SK-MEL-5 (cell line): Measurements from ENCODE around the gene DDX55. TPM values are rescaled to one million over a fixed set of nuclear protein-coding genes. Genes with fewer than 3 reads are reported as not detected.
A peak's percentile ranks its signal among the peaks of the same experiment; 100 is the strongest.
"Not testable (repeated sequence)": the region's sequence is repeated elsewhere in the genome, so short reads cannot be mapped to it uniquely, and the experiment has no call there.

ENCODE experiments used
- DNase-seq: peaks from one replicate; pipeline ENCODE4 v3.0.0-alpha.2; 2016; ENCODE audit warnings: low read depth, low spot score
- in situ Hi-C: cut with HindIII; loops from 2 replicates; pipeline ENCODE4 v1.10.0; 2016; ENCODE audit warnings: low sequenced_read_pairs, high pct_unique_total_duplicates, low pct_unique_long_range_greater_than_20kb
- polyA plus RNA-seq, 2 experiments: library from polyadenylated mRNA; depleted of rRNA; stranded (reverse); fragments of >200 nt; gene quantifications; 2 replicates each; pipeline ENCODE4 v1.2.3, GENCODE V29; 2015
- total RNA-seq: library from RNA; depleted of rRNA; stranded (reverse); fragments of >200 nt; shearing (Covaris generic); gene quantifications from 2 replicates; pipeline ENCODE4 v1.2.3, GENCODE V29; 2014; rRNA removed

Gene DDX55, protein sequence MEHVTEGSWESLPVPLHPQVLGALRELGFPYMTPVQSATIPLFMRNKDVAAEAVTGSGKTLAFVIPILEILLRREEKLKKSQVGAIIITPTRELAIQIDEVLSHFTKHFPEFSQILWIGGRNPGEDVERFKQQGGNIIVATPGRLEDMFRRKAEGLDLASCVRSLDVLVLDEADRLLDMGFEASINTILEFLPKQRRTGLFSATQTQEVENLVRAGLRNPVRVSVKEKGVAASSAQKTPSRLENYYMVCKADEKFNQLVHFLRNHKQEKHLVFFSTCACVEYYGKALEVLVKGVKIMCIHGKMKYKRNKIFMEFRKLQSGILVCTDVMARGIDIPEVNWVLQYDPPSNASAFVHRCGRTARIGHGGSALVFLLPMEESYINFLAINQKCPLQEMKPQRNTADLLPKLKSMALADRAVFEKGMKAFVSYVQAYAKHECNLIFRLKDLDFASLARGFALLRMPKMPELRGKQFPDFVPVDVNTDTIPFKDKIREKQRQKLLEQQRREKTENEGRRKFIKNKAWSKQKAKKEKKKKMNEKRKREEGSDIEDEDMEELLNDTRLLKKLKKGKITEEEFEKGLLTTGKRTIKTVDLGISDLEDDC
- 45.3 and 54.0 TPM in 2 replicates for total RNA-seq
- 37.5 and 59.7 TPM in 2 replicates for polyA plus RNA-seq (2015; cell fraction: cytosol; rRNA removed)
- 159 and 175 TPM in 2 replicates for polyA plus RNA-seq (2015; cell fraction: nucleus; rRNA removed)

DNA sequence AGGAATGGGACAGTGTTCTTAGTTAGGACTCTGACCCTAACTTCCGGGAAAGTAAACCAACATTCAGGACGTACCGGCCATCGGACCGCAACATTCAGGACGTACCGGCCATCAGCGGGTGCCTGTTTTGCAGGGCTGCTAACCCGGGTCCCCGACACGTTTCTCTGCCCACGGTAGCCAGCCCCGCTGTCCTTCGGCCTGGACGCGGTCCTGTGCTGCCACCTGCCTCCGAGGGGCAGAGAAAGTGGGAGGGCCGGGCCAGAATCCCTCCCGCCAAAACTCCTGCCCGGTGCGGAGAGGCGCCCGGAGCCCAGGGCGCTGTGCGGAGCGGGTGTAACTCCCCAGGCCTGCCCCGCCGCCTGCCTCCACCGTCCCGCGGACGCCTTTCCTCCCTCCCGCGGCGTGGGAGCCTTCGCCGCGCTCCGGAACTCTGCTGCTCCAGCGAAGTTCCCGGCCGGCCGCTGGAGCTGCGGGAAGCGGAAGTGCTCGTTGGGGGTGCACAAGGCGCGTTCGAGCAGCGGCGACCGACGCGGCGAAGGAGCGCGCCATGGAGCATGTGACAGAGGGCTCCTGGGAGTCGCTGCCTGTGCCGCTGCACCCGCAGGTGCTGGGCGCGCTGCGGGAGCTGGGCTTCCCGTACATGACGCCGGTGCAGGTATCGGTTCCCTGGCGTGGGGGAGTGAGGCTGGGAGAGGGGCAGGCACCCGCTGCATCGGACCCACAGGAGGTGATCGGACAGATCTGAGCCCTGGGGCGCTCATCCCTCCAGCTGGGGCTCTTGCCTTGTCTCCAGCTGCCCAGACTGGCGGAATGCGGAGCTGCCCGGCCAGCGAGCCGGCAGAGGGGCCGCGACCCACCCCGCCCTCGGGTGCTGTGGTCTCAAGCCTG lies at the start of gene DDX55:
Gene DDX55, plus strand, starts transcription at position 498 of the 888 bp plus-strand sequence. Its CDS starts 50 bp downstream, at position 548.
- in situ Hi-C loops: no loop called here
- DNase-seq: peak; percentile 84

GRCh38 chr12:123554136-123554535 lies 47.8 kb upstream of the DDX55 start:
- DNase-seq, in situ Hi-C loops: not testable (repeated sequence)

DNA sequence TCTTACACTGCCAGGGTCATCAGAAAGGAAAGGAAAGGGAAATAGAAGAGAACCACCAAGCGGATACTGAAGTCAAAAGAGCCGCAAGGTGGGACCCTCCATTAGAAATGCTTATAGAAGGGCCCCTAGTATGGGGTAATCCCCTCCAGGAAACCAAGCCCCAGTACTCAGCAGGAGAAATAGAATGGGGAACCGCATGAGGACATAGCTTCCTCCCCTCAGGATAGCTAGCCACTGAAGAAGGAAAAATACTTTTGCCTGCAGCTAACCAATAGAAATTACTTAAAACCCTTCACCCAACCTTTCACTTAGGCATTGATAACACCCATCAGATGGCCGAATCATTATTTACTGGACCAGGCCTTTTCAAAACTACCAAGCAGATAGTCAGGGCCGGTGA lies 47.1 kb upstream of the DDX55 start:
- DNase-seq, in situ Hi-C loops: not testable (repeated sequence)

GRCh38 chr12:123558487-123558886 lies 43.4 kb upstream of the DDX55 start:
- DNase-seq, in situ Hi-C loops: not testable (repeated sequence)

GRCh38 chr12:123559468-123559867 lies 42.4 kb upstream of the DDX55 start:
- no peak for DNase-seq
- in situ Hi-C loops: no loop called here

DNA sequence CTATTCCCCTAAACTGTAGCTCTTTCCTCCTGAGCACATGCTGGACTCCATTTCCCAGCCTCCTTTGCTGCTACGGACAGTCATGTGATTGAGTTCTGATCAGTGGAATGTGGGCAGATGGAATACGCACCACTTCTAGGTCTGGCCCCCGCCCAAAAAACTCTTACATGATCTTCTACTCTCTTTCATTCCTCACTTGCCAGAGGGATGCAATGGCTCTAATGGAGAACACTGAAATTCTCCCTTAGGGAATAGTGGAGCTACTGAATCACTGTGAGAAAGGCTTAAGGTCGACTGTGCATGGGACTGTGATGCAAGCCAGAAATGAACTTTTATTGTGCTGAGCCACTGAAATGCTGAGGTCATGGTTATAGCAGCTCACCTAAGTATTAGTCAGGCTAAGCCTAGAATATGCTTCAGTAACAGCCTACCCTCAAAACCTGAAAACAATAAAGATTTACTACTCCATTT lies 30.5 kb upstream of the DDX55 start:
- peak; percentile 79 for DNase-seq

DNA sequence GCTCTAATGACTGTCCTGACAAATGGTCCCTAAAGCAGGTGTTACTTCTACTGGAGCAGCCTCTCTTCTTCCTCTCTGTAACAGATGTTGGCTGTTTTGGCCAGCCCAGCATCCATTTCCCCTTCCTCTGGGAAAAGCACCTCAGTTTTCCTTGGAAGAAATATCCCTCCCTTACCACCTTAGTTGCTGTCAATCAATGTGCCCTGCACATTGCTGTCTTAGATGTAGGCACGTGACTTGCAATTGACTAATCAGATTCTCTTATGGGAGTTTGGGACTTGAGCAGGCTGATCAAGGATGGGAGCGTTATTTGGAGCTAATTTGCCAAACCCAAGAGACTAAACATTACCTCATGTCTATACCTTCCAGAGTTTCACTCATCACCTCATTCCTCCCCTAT lies 29.5 kb upstream of the DDX55 start:
- no peak for DNase-seq
- in situ Hi-C loops: no loop called here

More for the DNA sequence above, 30.5 kb upstream of the DDX55 start:
- in situ Hi-C loops: no loop called here

DNA sequence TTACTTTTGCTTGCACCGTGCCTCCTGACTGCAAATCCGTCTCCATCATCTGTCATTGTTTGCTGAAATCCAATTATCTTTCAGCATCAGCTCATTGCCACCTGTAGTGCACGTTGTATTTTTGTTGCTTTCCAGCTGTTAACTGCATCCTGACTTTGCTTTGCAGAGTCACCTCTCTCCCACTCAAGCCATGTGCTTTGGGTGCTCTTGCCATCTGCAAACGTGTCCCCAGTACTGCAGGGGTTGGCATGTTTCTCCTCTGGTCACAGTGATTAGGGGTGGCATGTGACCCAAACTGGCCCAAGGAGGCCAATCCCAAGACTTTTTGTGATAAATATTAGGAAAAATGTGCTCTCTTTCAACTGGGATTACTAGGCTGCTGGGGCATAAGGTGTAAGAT lies 28.0 kb upstream of the DDX55 start:
- no peak for DNase-seq
- in situ Hi-C loops: no loop called here

GRCh38 chr12:123576611-123577010 lies 25.3 kb upstream of the DDX55 start:
- in situ Hi-C loops: no loop called here
- DNase-seq: no peak

DNA sequence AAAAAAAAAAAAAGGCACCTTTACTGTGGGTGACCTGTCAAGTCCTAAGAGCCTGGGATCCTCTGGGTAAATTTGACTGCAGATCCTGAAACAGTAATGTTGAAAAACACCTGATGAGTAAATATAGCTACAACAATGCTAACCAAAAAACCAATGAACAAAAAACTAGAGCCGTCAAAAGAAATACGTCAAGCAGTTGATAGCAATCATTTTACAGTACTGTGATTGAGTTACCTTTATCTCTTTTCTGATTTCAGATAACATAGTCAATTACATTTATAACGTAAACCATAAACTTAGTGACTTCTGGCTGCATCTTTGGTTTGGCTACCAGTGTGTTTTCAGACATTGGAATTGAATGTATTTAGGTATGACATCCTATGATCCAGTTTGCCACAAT lies 23.7 kb upstream of the DDX55 start:
- in situ Hi-C loops: no loop called here
- no peak for DNase-seq

DNA sequence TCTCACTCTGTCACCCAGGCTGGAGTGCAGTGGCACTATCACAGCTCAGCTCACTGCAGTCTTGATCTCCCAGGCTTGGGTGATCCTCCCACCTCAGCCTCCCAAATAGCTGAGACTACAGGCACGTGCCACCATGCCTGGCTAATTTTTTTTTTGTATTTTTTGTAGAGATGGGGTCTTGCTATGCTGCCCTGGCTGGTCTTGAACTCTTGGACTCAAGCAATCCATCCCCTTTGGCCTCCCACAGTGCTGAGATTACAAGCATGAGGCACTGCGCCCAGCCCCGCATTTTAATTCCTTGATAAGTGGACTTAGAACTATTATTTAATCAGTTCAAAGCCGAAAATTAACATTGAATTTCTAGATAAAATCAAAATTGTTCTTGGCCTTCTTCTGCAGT lies 23.1 kb upstream of the DDX55 start:
- in situ Hi-C loops, DNase-seq: not testable (repeated sequence)

DNA sequence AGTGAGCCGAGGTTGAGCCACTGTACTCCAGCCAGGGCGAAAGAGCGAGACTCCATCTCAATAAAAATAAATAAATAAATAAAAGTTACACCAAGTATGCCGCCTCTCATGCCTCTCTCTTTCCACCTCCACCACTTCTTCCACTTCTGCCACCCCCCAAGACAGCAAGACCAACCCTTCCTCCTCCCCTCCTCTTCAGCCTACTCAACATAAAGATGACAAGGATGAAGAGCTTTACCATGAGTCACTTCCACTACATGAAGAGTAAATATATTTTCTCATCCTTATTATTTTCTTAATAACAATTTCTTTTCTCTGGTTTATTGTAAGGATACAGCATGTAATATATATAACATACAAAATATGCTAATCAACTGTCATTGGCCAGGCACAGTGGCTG lies 21.1 kb upstream of the DDX55 start:
- DNase-seq: no peak
- in situ Hi-C loops: no loop called here

DNA sequence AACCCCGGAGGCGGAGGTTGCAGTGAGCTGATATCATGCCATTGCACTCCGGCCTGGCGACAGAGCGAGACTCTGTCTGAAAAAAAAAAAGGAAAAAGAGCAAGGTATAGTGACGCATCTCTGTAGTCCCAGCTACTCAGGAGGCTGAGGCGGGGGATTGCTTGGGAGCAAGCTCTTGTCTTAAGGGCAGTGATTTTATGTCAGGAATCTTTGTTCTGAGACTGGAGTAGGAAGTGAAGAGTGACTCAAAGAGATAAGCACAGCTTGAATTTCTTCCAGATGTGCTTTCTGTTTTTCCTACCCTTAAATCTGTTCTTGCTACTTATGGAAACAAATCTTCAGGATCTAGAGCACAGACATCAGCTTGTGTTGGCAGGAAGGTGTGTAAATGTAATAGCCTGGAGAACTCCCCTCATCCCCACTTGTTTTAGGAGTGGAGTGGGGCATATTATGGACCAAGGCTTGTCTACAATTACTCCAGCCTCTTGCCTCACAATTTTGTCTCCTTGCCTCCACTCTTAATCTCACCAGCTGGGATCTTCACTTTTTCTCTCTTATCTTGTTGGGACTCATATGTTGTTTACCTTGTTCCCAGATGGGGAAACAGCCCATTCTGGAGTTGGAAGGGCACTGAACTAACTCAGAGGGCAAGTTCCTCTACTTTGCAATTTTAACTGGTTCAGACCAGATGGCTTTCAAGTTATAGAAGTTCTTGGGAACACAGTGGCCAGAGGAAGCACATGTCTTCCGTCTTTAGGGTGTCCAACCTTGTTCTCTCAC lies 10.0 kb upstream of the DDX55 start:
- in situ Hi-C loops: no loop called here
- no peak for DNase-seq

GRCh38 chr12:123595729-123596128 lies 6.2 kb upstream of the DDX55 start:
- DNase-seq: no peak
- in situ Hi-C loops: no loop called here

GRCh38 chr12:123597100-123597499 lies 4.8 kb upstream of the DDX55 start:
- no peak for DNase-seq
- in situ Hi-C loops: no loop called here

GRCh38 chr12:123598522-123598921 lies 3.4 kb upstream of the DDX55 start:
- in situ Hi-C loops: no loop called here
- DNase-seq: no peak

DNA sequence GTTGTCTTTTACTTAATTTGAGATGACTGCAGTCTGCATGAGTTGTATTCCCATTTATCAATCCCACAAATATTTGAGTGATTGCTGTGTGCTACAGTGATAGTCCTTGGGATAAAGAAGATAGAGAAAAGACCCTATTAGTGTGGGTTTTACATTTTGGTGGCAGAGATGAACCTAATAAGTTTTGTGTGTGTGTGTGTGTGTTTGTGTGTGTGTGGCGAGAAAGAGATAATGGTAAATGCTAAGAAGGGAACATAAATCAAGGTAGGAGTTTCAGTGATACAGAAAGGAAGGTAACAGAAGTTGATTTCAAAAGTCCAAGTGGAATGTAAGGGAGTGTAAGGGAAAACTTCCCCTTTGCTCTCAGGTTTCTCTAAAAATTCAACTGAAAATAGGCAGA lies 2.6 kb upstream of the DDX55 start:
- DNase-seq: no peak
- in situ Hi-C loops: no loop called here
